DMS 273 (cell line): Measurements from ENCODE around the gene PALMD.

Experiments
- DNase-seq: peaks from one replicate; lab custom pipeline; 2025; ENCODE audit not compliant: unreplicated experiment; lab: John Stamatoyannopoulos, UW

The PALMD gene, protein sequence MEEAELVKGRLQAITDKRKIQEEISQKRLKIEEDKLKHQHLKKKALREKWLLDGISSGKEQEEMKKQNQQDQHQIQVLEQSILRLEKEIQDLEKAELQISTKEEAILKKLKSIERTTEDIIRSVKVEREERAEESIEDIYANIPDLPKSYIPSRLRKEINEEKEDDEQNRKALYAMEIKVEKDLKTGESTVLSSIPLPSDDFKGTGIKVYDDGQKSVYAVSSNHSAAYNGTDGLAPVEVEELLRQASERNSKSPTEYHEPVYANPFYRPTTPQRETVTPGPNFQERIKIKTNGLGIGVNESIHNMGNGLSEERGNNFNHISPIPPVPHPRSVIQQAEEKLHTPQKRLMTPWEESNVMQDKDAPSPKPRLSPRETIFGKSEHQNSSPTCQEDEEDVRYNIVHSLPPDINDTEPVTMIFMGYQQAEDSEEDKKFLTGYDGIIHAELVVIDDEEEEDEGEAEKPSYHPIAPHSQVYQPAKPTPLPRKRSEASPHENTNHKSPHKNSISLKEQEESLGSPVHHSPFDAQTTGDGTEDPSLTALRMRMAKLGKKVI

DNA sequence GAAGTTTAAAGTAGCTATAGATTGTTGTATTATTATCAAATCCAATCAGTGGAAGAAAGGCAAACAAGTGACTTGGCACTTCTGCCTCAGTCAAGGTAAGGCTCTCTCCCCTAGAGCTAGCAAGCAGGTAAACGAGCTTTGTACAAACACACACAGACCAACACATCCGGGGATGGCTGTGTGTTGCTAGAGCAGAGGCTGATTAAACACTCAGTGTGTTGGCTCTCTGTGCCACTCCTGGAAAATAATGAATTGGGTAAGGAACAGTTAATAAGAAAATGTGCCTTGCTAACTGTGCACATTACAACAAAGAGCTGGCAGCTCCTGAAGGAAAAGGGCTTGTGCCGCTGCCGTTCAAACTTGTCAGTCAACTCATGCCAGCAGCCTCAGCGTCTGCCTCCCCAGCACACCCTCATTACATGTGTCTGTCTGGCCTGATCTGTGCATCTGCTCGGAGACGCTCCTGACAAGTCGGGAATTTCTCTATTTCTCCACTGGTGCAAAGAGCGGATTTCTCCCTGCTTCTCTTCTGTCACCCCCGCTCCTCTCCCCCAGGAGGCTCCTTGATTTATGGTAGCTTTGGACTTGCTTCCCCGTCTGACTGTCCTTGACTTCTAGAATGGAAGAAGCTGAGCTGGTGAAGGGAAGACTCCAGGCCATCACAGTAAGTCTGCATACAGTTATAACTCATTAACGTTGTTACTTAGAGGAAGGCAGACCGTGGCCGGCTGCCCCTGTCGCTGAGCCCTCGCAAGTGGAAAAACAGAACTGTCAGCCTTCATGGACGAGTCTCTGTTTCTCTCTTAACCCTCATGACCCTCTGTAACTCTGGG is at the start of gene PALMD:
PALMD (plus strand) TSS at position 415 of the 833 bp plus-strand sequence; CDS start at position 620, 205 bp downstream.
- peak; percentile 82 for DNase-seq

DNA sequence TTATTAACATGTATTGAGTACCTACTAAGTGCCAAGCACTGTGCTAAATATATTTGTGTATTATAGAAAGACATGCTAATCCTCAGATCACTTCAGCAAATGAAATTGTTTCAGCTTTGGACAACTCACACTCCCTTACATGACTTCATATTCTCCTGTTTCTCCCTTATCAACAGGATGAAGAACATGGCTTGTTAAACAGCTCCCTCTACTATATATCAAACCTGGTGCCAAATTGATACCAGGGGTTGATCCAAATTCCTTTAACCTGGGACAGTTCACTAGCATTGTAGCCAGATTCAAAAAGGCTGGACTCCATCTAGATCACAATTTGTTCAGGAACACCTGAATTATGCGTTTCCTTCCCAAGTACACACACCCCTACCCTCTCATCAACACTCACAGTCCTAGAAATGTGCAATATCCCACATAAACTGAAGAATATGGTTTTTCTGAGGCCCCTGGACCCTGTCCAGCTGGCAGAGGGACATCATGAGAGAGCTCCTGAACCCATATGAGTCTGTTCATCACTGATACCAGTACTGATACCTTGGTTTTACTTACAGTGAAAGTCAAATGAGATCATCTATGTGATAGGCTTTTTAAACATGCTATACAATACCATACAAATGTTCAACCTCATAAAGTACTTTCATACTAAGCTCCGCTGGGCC is 47.0 kb upstream of the PALMD start:
- no peak for DNase-seq

DNA sequence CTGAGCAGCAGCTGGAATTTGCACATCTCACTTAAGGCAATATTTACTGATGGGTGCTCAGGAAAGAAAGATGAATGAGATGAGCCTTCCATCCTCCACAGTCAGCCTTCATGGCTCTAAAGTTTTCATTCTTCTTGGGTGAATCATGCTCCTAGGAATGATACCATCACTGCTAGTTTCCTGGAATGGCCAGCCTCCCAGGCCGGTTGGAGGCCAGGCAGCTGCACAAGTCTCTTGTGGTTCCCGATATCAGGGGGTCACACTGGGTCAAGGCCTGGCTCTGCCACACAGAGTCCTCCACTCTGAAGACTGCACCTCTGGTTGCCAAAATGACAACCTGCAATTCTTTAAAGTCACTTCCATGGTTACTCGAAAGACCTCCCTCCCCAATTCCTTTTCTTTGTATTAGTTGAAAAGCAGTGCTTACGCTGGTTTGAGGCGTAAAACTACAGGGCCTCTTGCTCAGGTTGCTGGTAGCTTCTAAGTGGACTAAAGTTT is 46.2 kb upstream of the PALMD start:
- DNase-seq = no peak

DNA sequence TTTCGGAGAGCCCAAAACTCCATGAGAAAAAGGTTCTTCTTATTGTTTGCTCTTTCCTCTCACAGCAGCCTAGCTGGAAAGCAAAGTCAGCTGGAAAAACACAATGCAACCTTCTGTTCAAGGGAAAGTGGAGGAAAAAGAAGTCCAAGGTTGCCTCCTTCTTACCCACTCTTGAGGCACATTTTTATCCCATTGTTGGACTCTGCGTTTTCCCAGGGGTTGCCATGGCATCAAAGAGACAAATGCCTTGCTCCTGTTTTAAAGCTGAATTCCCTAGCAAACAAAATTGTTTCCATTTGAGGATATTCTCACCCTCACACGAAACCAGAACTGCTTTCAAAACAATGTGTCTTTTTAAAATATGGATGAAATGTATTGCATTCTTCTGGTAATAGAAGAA is 45.1 kb upstream of the PALMD start:
- DNase-seq = no peak

DNA sequence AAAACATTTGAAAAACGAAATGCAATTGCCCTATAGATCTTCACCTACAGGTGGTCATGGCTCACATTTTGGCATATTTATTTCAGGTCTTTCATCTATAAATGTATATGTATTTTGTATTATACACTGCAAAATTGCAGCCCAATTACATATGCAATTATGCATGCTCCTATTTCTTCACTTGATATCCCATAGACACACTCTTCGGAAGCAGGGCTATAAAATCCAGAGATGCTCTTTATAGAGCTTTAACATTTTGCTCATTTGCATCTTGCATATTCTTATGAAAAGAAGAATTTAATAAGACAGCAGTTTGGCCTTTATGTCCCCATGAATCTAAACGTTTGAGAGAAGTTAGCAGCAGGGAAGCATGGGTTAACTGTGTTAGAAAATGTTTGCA is 44.7 kb upstream of the PALMD start:
- no peak for DNase-seq

DNA sequence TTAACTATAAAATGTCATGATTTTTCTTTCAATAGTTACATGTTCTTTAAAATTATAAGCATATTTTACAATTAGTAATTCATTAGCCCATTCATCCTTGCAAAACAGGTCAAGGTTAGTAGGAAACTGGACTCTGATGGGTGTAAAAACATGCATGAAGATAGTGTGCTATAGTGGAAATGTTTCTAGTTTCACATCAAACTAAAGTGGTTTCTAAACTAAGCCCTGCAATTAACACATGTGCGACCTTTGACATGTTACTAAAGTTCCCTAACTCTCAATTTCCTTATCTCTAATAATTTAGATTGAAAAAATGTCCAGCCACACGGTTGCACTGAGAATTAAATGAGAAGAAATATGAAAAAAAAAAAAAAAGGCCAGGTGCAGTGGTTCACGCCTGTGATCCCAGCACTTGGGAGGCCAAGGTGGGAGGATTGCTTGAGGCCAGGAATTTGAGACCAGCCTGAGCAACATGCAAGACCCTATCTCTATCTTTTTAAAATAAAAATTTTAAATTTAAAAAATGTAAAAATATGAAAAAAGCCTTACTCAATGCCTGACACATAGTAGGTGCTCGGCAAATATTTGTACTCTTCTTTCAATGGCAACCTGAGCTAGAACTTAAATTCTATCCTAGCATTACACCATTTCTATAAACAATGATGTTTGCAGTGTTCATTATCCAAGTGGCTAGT is 44.1 kb upstream of the PALMD start:
- no peak for DNase-seq

DNA sequence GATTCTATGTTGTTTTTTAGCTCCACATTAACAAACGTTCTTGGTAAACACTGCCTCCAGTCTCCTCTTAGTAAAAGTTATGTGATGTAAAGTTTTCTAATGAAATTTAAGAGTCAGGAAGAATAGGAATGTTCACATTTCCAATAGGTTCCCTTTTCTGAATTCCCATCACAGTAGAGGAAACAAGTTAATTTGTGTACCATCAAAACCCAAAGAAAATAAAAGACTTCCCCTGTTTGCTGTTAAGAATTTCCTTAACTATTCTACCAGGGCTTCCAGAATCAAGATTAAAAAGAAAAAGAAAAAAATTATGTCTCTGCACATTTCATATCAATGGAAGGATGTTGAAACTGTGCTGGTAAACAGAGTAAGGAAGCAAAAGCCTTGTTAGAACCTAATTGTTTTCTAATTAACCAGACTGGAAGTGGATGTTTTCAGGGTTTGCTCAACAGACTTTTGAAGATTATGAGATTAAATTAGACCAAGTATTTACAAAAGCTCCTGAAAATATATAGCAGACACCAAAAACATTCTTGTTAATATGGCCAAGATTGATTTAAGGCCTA is 43.4 kb upstream of the PALMD start:
- no peak for DNase-seq

DNA sequence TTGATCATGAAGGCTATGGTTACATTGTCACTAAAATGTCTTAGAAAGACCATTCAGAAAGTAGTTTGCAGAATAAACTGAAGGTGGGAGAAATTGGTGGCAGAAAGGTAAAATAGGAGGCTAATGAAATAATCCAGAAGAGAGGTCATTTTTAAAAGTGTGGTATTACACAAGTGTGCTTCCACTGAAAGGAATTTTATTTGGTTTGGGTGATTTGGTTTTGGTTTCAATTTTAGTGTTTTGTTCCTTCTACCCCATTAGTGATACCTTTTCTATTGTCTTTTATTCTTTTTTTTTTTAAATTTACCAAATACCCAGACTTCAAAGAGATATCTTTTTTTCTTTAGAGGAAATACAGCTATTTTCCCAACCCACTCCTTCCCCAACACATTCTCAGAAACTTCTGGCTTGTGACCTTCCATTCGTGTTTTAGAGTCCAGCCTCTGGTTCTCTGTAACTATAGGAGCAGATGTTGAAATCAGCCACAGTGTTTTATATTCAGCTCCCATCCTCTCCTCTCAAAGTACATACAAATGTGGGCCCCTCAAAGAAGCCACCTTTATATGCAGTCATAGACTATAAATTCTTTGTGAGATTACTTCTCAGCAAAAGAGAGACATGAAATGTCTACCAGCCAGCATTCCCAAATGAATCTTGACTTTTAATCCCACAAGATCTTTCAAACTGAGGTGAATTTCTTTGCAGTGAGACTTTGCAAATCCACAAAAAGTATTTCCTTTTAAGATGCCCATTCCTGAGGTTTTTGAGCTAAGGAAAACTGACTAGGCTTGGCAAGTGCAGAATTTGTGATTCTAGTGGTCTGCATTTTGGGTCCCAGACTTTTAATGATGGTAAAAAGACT is 42.0 kb upstream of the PALMD start:
- DNase-seq = no peak

DNA sequence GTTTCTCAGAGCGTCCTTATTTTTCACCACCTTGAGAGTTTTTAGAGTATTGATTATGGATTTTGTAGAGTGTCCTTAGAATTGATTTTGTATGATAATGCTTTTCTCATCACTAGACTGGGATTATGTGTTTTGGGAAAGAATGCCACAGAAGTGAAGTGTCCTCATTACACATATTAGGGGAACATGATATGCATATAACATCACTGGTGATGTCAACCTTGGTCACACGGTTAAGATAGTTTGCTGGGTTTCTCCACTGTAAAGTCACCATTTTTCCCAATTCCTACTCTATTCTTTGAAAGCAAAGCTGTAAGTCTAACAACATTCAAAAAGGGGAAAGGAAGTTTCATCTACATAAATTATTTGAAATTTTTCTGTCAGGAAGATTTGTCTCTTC is 39.6 kb upstream of the PALMD start:
- no peak for DNase-seq

DNA sequence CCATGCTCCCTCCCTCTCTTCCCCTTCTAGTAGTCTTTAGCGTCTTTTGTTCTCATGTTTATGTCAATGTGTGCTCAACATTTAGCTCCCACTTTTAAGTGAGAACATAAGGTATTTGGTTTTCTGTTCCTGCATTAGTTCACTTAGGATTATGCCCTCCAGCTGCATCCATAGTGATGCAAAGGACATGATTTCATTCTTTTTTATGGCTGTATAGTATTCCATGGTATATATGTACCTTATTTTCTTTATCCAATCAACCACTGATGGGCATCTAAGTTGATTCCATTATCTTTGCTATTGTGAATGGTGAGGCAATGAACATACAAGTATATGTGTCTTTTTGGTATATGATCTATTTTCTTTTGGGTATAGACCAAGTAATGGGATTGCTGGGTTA is 38.3 kb upstream of the PALMD start:
- no peak for DNase-seq

DNA sequence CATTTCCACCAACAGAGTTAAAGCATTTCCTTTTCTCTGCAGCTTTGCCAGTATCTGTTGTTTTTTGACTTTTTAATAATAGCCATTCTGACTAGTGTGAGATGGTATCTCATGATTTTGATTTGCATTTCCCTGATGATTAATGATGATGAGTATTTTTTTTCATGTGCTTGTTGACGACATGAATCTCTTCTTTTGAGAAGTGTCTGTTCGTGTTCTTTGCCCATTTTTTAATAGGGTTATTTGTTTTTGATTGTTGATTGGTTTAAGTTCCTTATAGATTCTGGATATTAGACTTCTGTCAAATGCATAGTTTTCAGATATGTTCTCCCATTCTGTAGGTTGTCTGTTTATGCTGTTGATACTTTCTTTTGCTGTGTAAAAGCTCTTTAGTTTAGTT is 37.9 kb upstream of the PALMD start:
- DNase-seq = no peak

DNA sequence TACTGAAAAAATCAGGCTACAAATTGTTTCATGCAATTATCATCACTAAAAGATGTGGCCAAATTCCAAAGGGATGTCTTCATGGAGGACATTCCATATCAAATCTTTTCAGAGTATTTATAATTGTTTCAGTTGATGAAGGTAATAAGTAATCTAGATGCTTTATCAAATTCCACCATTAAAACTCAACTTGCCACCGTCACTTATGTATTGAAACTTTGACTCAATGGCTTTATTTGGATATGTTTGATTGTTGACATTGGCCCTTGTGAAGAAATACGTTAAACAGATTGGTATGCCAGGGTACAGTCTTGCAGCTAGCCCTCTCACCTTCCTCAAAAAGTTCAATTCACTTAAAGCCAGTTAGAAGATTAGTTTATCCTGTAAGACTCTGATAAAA is 32.2 kb upstream of the PALMD start:
- DNase-seq = no peak

DNA sequence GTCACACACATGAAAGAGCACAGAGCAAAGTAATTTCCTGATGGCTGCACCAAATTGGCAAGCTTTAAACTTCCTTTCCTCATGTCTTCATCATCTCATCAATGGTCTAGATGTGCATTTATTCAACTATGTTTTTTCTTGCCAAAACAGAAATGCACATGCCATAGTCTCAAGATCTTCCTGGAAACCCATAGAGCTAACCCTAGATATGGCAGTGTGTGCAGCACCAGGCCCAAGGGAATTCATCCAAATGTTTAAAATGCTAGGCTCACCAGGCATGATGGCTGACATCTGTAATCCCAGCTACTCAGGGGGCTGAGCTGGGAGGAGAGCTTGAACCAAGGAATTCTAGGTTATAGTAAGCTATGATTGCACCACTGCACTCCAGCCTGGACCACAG is 31.2 kb upstream of the PALMD start:
- DNase-seq = no peak

DNA sequence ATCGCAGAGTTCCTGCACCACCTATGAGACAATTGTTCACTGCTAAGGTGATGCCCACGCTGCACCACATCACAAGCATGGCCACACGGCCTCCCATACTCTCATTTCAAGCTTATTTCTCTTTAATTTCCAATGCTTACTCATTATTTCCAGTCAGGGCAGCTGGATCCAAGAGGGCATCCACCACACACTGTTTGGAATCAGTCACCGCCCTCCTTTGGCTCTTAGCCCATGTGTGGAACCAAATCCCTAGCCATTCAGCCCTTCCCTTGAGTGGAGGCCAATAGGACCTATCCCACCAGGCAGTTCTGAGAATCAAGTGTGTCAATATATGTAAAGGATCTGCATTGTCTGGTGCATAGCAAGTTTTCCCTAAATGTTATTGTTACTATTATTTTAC is 26.3 kb upstream of the PALMD start:
- no peak for DNase-seq

DNA sequence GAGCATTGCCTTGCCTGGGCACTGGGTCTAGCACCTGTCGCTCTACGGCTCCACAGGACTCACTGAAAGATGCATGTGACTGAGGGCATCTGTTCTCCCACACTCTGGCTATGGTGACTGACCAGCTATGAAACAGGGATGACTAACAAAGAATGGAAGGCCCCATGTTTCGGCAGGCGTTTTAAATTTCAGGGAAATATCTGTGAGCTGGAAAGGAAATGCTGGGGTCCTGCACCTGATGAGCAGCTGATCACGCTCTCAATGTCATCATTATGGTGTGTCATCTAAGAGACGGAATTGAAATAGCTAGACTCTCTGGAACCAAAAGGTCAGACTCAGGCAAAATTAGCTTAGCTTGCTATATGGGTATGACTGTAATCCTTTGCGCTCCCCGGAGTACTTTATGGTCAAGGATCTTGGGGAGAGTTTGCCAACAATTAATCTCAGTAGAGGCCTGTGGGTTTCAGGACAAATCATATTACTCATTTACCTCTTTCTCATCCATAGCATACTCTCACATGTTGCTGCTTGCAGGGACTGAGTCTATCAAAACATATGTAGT is 24.5 kb upstream of the PALMD start:
- DNase-seq = no peak

DNA sequence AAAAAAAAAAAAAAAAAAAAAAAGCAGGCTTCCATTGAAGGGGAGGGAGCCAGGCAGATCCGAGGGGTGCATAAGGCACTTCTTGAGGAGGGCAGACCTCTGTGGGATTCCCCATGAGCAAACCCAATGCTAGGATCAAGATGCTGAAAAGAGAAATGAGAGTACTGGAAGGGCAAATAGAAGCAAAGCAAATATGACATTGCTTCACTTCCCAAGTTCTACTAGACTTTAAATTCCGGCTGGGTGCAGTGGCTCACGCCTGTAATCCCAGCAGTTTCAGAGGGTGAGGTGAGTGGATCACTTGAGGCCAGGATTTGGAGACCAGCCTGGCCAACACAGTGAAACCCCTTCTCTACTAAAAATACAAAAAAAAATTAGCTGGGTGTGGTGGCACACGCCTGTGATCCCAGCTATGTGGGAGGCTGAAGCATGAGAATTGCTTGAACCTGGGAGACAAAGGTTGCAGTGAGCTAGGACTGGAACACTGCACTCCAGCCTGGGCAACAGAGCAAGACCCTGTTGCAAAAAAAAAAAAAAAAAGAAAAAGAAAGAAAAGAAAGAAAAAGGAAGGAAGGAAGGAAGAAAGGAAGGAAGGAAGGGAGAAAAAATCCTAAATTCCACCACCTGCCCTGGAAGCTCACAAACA is 23.1 kb upstream of the PALMD start:
- no peak for DNase-seq

DNA sequence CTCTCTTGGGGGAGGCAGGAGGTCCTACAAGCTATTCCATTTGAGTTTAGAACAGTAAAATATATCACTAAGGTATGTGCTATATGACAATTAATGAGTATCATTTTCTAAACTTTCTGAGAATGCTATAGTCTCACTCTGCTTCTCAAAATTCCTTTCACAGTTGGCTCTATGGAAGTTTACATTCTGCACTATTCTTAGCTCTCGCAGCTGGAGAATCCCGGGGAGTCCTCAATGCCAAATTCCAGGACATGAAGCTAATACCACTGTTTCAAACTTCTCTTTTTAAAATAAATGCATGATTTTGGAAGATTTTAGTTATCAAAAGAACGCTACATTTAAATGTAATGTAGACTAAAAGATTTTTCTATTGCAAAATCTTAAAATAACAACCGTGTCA is 22.4 kb upstream of the PALMD start:
- DNase-seq = no peak

DNA sequence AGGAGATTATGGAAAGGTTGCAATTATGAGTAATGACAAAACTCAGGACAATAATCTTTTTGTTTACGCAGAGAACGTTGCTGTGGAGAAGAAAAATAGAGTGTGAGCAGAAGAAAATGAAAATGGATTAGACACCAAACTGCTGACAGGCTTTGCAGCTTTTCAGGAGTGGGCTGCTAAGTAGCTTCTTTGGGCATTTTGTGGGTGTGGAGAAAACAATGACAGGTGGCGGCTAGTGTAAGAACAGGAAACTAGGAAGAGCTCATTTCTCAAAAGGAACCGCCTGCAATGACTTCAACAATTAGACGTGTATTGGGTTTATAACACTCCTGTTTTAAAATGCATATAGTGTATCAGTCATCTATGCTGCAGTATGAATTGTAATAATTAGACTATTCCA is 18.3 kb upstream of the PALMD start:
- DNase-seq = no peak

DNA sequence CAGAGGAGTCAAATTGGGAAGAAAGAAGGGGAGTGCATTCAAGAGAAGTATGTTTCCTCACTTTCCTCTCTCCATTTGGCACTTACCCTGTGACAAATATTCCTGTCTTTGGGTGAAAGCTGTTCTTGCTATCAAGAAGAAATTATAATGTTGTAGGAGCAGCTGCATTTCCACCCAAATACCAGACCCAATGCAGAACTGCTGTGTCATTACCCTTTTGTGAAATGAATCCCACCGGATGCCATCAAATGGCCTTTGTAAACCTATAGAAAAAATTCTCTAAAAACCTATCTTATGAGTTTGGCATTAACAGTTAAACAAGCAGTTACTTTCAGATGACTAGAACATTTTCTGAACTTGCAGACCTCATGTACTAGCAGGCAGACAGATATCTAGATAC is 16.7 kb upstream of the PALMD start:
- no peak for DNase-seq
